ENCODE data around the gene ASMT. TPM values are rescaled to one million over a fixed set of nuclear protein-coding genes. Genes with fewer than 3 reads are reported as not detected.
"Not testable (repeated sequence)": the region's sequence is repeated elsewhere in the genome, so short reads cannot be mapped to it uniquely, and the experiment has no call there.

Gene ASMT
- total RNA-seq, 1 experiment from 2014 or later: not detected

GRCh38 chrX:1646009-1646408 lies 31.1 kb downstream of the ASMT start:
- no peak for DNase-seq (ENCODE audit: extremely low read depth, low read depth)

GRCh38 chrX:1649621-1650020 lies 34.8 kb downstream of the ASMT start:
- no peak for DNase-seq (ENCODE audit: extremely low read depth, low read depth)

DNA sequence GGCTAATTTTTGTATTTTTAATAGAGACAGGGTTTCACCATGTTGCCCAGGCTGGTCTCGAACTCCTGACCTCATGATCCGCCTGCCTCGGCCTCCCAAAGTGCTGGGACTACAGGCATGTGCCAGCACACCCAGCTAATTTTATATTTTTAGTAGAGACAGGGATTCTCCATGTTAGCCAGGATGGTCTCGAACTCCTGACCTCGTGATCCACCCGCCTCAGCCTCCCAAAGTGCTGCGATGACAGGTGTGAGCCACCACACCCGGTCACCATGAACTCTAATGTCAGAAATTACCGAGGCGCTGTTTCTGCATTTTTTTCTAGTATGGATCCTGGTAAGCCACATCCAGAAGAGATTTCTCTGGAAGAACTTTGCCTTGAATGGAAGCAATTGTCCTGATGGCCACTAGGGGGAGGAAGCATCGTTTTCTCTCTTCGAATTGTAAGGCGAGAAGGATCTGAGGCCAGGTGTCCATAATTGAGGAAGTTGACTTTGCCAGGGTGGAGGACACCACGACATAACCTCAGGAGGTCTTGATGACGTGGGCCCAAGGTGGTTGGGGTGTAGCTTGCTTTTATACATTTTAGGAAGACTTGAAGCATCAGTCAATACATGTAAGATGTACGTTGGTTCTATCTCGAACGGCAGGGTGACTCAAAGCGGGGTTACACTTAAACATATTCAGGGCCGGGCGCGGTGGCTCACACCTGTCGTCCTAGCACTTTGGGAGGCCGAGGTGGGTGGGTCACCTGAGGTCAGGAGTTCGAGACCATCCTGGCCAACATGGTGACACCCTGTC lies 37.4 kb downstream of the ASMT start:
- peak; percentile 65 for DNase-seq (ENCODE audit: extremely low read depth, low read depth)

- DNase-seq (ENCODE audit: extremely low read depth, low read depth): no peak
Observed at GRCh38 chrX:1656379-1656778, 41.5 kb downstream of the ASMT start.

DNA sequence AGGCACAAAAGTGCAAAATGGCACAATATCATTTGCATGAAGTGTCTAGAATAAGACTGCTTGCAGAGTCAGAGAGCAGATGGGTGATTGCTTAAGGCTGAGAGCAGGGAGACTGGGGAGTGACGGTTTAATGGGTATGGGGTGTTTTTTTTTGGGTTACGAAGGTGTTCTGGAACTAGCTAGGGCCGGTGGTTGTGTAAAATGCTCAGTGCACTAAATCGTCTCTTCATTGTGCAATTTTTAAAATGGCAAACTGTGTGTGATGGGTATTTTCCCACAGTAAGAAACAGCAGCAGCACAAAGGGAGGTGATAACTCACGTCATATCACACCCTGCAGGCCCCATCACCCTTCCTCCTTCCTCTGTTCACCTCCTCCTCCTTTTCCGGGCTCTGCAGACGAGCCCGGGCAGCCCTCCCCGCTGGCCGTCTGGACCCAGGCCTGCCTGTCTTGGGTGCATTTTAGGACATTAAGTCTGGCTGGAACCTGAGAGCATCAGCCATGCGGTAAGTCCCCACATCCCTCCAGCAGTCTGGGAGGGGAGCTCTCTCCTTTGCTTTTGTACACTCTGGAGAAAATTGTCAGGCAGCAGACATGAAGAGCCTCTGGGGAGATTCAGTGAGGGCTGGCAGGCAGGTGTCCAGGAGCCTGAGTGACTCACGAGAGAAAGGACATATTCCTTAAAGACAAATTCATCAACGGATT lies 42.7 kb downstream of the ASMT start:
- peak; percentile 64 for DNase-seq (ENCODE audit: extremely low read depth, low read depth)

DNA sequence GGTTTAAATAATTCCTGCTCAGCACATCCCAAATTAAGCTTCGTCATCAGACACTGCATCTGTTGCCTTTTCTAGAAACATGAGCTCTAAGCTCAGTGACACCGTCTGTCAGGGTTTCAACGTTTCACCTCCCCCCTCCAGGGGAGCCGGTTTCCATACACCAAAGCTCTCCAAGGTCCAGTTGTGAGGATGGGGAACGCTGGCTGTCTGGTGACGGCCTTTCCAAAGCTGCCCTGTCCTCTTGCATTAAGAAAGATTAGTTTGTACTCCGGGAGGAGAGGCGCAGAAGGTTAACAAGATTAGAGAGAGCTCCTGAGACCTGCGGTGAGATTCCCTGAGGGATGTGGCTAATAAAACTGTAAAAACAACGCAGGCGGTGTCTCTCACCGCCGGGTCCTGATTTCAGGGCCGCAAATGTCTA lies 43.2 kb downstream of the ASMT start:
- DNase-seq (ENCODE audit: extremely low read depth, low read depth): peak; percentile 9

GRCh38 chrX:1659664-1660461 lies 45.0 kb downstream of the ASMT start:
- DNase-seq (ENCODE audit: extremely low read depth, low read depth): no peak

DNA sequence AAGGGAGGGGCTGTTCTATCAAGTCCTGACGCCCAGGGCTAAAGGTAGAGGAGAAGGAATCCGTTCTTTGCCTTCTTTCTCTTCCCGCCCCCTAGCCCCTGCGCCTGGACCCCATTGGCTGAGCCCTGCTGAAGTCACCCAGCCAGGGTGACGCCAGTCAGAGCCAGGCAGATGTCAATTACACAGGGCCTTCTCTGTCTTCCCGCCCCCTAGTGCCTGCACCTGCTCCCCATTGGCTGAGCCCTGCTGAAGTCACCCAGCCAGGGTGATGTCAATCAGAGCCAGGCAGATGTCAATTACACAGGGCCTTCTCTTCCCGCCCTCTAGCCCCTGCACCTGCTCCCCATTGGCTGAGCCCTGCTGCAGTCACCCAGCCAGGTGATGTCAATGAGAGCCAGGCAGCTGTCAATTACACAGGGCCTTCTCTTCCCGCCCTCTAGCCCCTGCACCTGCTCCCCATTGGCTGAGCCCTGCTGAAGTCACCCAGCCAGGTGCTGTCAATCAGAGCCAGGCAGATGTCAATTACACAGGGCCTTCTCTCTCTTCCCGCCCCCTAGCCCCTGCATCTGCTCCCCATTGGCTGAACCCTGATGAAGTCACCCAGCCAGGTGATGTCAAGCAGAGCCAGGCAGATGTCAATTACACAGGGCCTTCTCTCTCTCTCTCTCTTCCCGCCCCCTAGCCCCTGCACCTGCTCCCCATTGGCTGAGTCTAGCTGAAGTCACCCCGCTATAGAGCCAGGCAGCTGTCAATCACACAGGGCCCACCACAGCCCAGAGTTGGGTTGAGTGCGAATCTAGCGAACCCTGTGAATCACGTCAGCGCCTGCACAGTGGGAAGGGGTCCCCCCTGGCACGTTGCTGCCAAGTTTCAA lies 46.4 kb downstream of the ASMT start:
- DNase-seq (ENCODE audit: extremely low read depth, low read depth): peak; percentile 18

- no peak for DNase-seq (ENCODE audit: extremely low read depth, low read depth)
Observed at GRCh38 chrX:1661922-1662221, 47.0 kb downstream of the ASMT start.

GRCh38 chrX:1667566-1667965 lies 52.7 kb downstream of the ASMT start:
- no peak for DNase-seq (ENCODE audit: extremely low read depth, low read depth)

DNA sequence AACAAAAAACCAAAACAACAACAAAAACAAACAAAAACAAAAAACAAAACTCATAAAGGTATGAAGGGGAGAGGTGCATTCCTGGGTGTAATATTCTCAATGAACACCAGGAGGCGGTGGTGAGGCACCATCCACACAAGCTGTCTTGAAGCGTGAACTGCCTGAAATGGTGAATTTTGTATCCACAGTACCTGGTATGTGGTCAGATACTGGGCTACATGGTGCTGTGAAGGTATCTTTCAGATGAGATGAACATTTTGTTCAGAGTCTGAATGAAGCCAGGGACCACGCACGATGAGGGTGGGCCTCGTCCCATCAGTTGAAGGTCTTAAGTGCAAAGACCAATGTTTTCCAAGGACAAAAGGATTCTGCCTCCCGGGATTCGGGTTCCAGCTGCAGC lies 58.5 kb downstream of the ASMT start:
- peak; percentile 58 for DNase-seq (ENCODE audit: extremely low read depth, low read depth)

- DNase-seq (ENCODE audit: extremely low read depth, low read depth): no peak
Observed at GRCh38 chrX:1676866-1677265, 62.0 kb downstream of the ASMT start.

DNA sequence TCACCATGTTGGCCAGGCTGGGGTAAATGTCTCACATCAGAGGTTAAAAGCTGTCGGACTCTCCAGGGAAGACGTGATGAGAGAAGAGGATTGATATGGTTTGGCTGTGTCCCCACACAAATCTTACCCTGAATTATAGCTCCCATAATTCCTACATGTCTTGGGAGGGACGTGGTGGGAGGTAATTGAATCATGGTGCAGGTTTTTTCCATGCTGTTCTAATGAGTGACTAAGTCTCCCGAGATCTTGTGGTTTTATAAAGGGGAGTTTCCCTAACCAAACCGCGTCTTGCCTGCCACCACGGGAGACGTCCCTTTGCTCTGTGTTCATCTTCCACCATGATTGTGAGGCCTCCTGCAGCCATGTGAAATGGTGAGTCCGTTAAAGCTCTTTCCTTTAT lies 64.4 kb downstream of the ASMT start:
- no peak for DNase-seq (ENCODE audit: extremely low read depth, low read depth)

DNA sequence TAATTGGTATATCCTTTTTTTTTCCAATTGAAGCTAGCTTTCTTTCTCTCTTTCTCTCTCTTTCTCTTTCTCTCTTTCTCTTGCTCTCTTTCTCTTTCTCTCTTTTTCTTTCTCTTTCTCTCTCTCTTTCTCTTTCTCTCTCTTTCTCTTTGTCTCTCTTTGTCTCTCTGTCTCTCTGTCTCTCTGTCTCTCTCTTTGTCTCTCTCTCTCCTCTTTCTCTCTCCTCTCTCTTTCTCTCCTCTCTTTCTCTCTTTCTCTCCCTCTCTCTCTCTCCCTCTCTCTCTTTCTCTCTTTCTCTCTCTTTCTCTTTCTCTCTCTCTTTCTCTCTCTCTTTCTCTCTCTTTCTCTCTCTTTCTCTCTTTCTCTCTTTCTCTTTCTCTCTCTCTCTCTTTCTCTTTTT lies 66.6 kb downstream of the ASMT start:
- DNase-seq (ENCODE audit: extremely low read depth, low read depth): no peak

- not testable (repeated sequence) for DNase-seq (ENCODE audit: extremely low read depth, low read depth)
Observed at GRCh38 chrX:1681856-1682255, 67.0 kb downstream of the ASMT start.

DNA sequence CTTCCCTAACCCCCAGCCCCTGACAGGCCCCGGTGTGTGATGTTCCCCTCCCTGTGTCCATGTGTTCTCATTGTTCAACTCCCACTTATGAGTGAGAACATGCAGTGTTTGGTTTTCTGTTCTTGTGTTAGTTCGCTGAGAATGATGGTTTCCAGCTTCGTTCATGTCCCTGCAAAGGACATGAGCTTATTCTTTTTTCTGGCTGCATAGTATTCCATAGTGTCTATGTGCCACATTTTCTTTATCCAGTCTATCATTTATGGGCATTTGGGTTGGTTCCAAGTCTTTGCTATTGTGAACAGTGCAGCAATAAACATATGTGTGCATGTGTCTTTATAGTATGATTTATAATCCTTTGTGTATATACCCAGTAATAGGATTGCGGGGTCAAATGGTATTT lies 67.6 kb downstream of the ASMT start:
- DNase-seq (ENCODE audit: extremely low read depth, low read depth): not testable (repeated sequence)

- not testable (repeated sequence) for DNase-seq (ENCODE audit: extremely low read depth, low read depth)
Observed at GRCh38 chrX:1684883-1685282, 70.0 kb downstream of the ASMT start.

GRCh38 chrX:1685444-1685880 lies 70.6 kb downstream of the ASMT start:
- DNase-seq (ENCODE audit: extremely low read depth, low read depth): not testable (repeated sequence)

GRCh38 chrX:1686642-1687041 lies 71.8 kb downstream of the ASMT start:
- no peak for DNase-seq (ENCODE audit: extremely low read depth, low read depth)

Data from NCI-H460 (cell line).